Esophagus mucosa (tissue), 1 donor: ENCODE data around the gene MKLN1. TPM values are rescaled to one million over a fixed set of nuclear protein-coding genes. Genes with fewer than 3 reads are reported as not detected.
"Not testable (repeated sequence)": the region's sequence is repeated elsewhere in the genome, so short reads cannot be mapped to it uniquely, and the experiment has no call there.

ENCODE experiments used
- ATAC-seq: fragments of 200-7000 bp; cut with Tn5 transposase; one replicate; pipeline ENCODE4 v1.9.1; 2020
- total RNA-seq: library from RNA; stranded (reverse); gene quantifications from one replicate; pipeline ENCODE4 v1.2.4, GENCODE V29; 2023
- donor health status: DM: yes; HTN: yes; CAD: no.

Gene MKLN1
- total RNA-seq, 1 donor from 2014 or later = 26.7 TPM

- ATAC-seq = no peak
These were observed 75.6 kb downstream of the MKLN1 start for GRCh38 chr7:131403322-131403721.

GRCh38 chr7:131404226-131404911 is 76.7 kb downstream of the MKLN1 start:
- ATAC-seq = no peak

- no peak for ATAC-seq
These were observed 81.6 kb downstream of the MKLN1 start for GRCh38 chr7:131409129-131409766.

GRCh38 chr7:131412031-131412430 is 84.4 kb downstream of the MKLN1 start:
- no peak for ATAC-seq

- ATAC-seq = no peak
These were observed 86.0 kb downstream of the MKLN1 start for GRCh38 chr7:131413711-131414110.

GRCh38 chr7:131424219-131424822 is 96.6 kb downstream of the MKLN1 start:
- ATAC-seq = peak; percentile 69

- no peak for ATAC-seq
These were observed 98.3 kb downstream of the MKLN1 start for GRCh38 chr7:131425992-131426391.

- not testable (repeated sequence) for ATAC-seq
These were observed 103.2 kb downstream of the MKLN1 start for GRCh38 chr7:131430826-131431225.

- ATAC-seq = peak; percentile 87
These were observed 103.6 kb downstream of the MKLN1 start for GRCh38 chr7:131431289-131431688.

GRCh38 chr7:131431756-131432155 is 104.1 kb downstream of the MKLN1 start:
- ATAC-seq = no peak

GRCh38 chr7:131436384-131436783 is 108.7 kb downstream of the MKLN1 start:
- ATAC-seq = no peak

- no peak for ATAC-seq
These were observed 111.3 kb downstream of the MKLN1 start for GRCh38 chr7:131438969-131439368.

- ATAC-seq = no peak
These were observed 115.8 kb downstream of the MKLN1 start for GRCh38 chr7:131443496-131443895.

- ATAC-seq = no peak
These were observed 117.0 kb downstream of the MKLN1 start for GRCh38 chr7:131444683-131445082.

- ATAC-seq = no peak
These were observed 121.8 kb downstream of the MKLN1 start for GRCh38 chr7:131449373-131449902.

- no peak for ATAC-seq
These were observed 126.8 kb downstream of the MKLN1 start for GRCh38 chr7:131454498-131454897.

GRCh38 chr7:131455001-131455400 is 127.3 kb downstream of the MKLN1 start:
- ATAC-seq = no peak

- ATAC-seq = no peak
These were observed 127.9 kb downstream of the MKLN1 start for GRCh38 chr7:131455546-131455945.

GRCh38 chr7:131456338-131456737 is 128.7 kb downstream of the MKLN1 start:
- ATAC-seq = no peak

- no peak for ATAC-seq
These were observed 131.6 kb downstream of the MKLN1 start for GRCh38 chr7:131459256-131459655.

GRCh38 chr7:131462059-131462458 is 134.4 kb downstream of the MKLN1 start:
- no peak for ATAC-seq

- ATAC-seq = not testable (repeated sequence)
These were observed 135.0 kb downstream of the MKLN1 start for GRCh38 chr7:131462715-131463114.

GRCh38 chr7:131466735-131467365 is 139.2 kb downstream of the MKLN1 start:
- no peak for ATAC-seq
